Colon (tissue), 2 donors: Measurements from ENCODE around the gene DNAH9.

ENCODE experiments used
- FAIRE-seq: peaks from 2 replicates; lab custom pipeline; 2012; peaks lifted over from hg19 to GRCh38; lab: Jason Lieb, UNC
- donor health status: control.
- donor health status: control.

The DNAH9 gene

DNA sequence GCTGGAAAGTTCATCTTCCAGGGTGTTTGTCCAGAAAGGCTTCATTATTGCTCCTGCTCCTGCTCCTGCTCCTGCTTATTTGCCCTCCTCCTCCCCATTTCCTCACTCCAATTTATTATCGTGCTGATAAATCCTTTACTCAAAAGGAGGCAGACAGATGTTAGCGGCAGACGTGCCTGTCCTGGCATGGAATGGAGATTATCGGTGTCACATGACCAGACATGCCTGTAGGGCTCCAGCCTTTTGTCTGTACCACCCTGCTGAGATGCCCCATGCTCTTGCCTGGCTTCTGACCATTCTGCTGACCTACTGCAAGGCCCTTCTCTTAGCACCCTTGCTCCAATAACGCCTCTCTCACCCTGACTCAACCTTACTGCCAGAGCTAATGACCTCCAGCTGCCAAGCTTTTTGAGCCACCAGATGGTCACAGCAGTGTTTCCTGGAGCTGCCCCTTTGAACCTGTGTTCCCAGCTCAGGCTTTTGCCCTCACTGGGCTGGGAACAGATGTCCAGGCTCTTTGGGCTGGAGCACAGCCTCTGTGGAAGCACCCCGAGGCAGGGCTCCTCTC is 12.8 kb downstream of the DNAH9 start:
- no peak for FAIRE-seq

DNA sequence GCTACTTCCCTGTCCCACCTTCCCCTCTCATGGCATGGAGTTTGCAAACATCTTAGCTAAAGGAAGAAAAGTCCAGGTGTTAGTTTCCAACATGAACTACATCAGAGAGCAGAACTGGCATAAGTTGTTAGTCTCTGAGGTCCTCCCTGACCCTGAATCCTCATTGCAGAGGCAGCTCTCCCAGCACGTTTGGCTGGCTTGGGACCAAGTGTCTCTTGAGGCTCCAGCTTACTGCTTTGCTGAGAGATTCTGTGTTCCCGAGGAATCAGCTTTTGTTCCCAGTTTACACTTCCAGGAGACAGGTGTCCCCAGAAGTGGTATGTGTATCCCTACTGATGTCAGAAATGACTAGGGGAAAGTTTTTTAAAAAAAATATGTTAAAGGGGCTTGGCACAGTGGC is 14.7 kb downstream of the DNAH9 start:
- FAIRE-seq: no peak

DNA sequence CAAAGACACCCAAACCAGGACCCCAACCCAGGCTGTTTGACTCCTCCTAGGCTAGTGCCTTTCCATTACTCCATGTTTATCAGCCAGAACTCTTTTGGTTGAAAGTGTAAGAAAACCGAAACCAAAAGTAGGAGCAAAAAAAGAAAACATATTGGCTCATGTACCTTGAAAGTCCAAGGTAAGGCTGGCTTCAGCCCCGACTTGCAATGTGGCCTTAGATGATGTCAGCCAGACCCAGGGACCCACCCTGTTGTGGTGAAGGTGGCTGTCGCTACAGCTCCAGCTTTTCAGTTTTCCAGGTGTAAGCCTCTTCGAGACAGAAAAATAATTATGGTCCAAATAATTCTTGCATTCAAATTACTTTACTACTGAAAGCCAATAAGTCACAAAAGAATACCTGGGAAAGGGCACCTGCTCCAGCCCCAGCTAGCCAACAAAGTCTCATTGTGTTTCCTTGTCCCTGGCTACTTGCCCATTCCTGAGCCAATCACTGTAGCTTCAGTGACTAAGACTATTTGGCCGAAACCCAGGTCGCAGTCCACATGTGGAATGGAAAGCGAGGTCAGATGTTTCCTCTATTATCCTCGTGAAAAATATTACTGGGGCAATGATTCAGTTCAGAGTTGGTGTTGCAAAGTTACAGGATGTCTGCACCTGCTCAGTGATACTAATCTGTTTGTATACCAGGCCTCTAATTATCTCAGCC is 20.7 kb downstream of the DNAH9 start:
- FAIRE-seq: no peak

DNA sequence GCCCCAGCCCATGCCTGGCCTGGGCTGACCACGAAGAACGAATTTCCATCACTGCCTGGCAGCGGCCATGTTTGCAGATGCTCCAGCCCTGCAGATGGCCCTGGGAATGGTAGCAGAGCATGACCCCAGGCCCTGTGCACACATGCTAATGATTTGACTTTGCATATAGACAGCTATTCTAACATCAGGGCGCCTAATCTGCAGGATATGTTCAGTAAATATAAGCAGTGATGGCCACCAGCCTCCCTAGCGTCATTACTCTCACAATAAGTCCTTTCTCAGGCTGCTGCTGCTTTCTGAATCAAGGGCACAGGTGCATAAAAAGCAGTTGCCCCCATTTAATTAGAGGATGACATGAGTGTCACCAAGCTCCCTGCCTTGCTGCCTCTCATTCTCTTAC is 24.2 kb downstream of the DNAH9 start:
- no peak for FAIRE-seq

DNA sequence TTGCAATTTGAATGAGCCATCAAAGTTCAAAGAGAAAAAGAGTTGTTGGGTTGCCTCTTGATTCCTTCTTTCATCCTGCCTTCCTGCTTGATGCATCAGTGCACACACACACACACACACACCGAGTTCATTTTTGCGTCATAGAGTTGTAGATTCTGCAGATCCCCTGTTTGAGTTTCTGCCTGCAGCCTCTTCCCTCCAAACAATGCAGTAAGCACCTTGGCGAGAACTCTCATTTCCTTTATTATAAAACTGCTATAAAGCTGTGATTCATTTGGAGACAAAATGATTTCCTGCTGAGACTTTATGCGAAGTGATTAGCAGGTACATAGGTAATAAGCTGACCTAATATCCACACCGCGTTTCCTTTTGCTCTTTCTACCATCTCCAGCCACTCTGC is 26.7 kb downstream of the DNAH9 start:
- no peak for FAIRE-seq

DNA sequence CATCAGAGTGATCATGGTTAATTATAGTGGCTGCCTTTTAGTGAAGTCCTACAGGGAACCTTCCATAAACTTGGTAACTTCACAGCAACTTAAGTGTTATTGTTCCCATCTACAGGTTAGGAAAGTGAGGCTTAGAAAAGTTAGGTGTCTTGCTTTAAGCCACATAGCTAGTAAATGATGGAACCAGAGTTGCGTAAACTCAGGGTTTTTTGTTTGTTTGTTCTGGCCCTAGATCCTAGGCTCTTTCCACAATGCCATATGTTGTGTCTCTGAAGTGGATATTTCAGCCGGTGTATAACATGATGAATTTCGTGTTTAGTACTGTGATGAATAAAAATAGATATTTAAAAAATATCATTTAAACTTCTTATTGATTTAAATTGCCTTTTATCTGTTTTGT is 27.6 kb downstream of the DNAH9 start:
- no peak for FAIRE-seq

DNA sequence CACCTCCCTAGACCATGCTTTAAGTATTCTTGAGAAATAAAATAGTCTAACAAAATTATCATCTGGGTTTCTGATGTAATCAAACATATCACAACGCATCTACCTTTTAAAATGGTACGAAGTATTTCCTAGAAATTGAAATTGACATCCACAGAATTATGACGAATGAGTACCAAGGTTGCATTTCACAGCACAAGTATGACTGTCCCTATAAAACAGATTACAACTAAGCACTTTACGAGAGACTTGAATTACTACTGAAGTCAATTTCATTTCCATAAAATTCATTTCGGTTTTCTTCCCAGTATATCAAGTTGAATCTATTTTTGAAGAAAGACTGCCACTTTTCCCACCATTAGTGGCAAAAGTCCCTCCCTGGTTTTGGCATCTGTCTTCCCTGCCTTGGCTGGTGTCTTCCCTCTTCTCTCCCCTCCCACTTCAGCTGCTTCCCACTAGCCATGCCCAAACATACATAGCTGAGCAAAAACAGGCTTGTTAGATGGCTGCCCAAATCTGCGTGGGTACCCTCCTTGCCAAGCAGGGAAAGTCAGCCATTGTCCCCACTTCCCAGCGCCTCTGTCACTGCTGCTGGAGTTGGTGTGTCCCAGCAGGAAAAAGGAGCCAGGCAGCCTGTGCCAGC is 29.2 kb downstream of the DNAH9 start:
- FAIRE-seq: no peak

DNA sequence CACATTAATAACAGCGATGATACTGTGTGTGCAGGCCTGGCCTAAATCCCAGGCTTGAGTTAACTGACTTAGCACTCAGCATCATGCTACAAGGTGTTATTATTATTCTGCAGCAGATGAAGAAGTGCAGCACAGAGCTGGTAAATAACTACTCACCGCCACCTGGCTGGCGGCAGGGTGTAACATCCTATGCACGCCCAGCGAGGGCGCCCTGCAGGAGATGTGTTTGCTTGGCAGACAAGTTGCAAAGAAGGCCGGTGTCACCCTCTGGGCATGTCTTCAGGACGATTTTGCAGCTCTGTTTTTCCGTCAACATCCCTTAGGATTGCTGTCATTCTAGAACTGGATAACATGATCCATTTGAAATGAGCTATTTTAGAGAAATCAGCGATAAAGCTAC is 30.1 kb downstream of the DNAH9 start:
- FAIRE-seq: no peak

DNA sequence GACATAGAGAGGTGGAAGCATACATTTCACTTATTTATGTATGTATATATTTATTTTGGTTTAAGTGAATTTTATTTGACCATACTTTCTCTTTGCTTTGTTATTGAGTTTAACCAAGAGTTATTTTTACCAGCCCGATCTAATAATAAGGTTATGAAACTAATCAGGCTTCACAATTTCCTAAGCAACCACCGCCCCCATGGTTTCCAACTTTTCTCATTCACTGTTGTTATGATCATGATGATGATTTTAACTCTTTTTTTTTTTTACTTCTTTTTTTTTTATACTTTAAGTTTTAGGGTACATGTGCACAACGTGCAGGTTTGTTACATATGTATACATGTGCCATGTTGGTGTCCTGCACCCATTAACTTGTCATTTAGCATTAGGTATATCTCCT is 30.6 kb downstream of the DNAH9 start:
- FAIRE-seq: no peak

DNA sequence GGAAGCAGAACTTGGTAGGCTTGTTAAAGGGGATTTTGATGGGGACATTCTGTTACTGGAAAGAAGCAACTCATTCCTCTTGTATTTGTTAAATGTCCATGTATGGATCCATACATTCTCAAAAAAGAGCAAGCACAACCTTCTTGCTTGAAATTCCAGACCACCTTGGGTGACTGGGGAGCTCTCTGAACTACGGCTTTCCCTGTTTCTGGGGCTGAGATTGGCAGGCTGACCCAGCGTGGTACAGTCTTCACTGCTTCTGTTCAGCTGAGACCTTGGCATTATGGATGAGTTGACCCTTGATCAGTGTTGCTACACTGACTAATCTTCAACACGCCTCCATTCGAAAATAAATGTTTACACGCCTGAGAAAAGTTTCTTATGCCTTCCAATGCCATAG is 38.5 kb downstream of the DNAH9 start:
- FAIRE-seq: no peak

DNA sequence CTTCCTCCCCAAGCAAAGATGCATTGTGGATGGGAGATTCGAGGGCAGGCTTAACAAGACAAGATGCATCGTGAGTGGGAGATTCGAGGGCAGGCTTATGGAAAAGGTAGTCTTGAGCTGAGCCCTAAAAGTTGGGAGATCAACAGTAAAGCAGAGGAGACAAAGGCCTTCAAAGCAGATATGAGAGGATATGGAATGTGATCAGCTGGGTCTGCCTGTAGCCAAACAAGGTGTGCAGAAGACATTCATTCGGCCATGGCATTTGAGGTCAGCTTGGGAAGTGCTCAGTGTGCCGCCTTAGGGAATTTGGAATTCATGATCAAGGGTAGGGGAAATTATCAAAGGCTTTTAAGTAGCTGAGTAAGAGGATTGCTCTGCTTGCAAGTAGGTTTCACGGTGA is 39.5 kb downstream of the DNAH9 start:
- no peak for FAIRE-seq

DNA sequence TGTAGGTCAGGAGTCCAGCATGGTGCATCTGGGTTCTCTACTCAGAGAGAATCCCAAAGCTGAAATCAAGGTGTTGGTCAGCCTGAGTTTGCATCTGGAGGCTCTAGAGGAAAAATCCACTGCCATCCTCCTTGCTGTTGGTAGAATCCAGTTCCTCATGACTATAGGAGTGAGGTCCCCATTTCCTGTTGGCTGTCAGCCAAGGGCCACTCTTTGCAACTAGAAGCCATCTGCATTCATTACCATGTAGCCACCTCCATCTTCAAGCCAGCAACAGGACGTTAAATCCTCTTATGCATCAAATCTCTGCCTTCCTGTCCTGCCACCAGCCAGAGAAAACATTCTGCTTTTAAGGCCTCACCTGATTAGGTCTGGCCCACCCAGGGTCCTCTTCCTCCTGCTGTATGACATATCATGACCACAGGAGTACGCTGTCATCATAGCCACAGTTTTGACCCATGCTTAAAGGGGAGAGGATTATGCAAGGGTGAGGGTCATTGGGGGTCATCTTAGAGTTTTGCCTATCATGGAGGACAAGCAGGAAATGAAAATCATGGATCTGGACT is 40.5 kb downstream of the DNAH9 start:
- FAIRE-seq: no peak

DNA sequence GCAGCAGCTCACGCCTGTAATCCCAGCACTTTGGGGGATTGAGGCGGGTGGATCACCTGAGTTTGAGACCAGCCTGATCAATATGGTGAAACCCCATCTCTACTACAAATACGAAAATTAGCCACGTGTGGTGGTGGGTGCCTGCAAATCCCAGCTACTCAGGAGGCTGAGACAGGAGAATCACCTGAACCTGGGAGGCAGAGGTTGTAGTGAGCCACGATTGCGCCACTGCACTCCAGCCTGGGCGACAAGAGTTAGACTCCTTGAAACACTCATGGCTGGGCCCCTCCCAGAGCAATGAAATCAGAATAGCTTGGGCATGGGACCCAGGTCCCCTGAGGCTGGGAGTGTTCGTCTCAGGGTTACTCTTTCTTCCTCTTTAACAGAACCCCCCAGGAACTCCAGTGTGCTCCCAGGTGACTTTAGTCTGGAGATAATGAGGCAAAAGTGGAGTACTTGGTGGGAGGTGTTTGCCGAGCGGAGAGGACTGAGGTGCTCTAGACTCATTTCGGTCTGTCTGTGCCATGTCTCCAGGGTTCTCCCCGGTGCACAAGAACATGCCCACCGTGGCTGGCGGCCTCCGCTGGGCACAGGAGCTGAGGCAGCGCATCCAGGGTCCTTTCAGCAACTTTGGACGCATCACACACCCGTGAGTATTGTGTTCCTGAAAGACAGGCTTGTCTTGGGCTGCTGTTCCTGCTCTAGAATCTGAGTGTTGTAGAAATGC is 41.6 kb downstream of the DNAH9 start:
- no peak for FAIRE-seq

DNA sequence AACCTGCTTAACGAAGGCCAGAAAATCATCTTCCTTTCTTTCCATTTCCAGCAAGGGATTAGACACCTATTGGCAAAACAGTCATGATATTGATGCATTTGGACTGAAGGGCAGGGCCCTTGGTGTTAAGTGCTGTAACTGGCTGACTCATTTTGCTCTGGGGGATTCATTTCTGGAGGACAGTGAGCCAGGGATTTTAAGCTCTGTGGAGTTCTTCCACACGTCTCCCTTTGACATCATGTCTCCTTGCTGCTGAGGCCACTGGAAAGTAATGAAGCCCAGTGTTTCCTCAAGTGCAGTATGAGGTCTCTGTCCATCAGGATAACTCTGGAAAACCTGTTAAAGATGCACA is 42.2 kb downstream of the DNAH9 start:
- FAIRE-seq: no peak

DNA sequence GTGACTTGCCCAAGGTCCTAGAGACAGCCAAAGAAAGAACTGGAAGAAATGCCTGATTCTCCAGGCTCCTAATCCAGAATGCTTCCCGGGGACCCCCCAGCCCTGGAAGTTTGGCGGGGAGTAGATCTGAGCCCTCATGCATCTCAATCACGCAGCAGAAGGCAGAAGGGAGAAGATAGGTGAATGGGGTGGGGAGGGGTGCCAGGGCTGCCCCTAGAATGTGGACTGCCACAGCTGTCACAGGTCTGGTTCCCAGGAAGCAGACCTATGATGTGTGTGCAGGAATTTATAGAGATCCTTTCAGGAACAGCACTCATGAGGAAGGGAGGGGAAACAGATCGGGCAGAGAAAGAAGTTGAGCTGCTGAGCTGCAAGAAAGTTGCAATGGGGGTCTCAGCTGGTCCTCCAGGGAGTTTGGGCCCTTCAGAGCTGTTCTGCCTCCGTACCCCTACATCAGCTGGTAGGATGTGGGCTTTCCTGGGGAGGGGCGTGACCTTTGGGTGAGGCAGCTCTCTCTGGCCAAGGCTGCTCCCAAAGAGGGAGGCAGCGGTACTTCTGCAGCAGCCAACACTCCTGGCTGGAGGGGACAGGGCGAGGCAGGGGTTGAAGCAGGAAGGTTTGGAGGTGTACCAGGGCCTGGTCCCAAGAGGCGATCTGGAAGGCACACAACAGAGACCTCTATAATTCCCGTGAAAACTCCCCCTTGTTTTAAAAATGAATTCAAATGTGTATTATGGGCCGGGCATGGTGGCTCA is 43.4 kb downstream of the DNAH9 start:
- no peak for FAIRE-seq

DNA sequence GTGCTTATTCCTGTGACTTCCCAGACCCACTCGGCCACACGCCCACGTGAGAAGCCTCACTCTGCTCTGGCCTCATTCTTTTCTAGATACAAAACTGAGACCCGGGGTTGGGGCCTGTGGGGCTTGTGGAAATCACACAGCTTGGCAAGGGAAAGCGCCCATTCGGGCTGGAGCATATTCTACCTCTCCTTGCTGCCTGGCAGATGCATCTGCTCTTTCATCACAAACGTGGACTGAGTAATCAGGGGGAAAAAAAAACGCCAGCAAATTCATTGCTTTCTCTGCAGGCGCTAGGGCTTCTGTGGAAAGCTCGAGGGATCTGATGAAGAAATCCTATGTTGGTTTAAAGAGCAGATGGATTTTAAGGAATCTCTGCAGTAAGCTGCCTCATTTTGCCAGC is 44.4 kb downstream of the DNAH9 start:
- FAIRE-seq: no peak

DNA sequence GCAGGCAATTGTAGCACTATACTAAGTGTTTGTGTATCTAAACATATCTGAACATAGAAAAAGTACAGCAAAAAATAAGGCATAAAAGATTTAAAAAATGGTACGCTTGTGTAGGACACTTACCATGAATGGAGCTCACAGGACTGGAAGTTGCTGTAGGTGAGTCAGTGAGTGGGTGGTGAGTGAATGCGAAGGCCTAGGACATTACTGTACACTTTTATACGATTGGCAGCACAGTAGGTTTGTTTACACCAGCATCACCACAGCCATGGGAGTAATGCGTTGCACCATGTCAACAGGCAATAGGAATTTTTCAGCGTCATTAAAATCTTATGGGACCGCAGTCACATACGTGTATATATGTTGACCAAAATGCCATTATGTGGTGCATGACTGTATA is 45.6 kb downstream of the DNAH9 start:
- FAIRE-seq: no peak

DNA sequence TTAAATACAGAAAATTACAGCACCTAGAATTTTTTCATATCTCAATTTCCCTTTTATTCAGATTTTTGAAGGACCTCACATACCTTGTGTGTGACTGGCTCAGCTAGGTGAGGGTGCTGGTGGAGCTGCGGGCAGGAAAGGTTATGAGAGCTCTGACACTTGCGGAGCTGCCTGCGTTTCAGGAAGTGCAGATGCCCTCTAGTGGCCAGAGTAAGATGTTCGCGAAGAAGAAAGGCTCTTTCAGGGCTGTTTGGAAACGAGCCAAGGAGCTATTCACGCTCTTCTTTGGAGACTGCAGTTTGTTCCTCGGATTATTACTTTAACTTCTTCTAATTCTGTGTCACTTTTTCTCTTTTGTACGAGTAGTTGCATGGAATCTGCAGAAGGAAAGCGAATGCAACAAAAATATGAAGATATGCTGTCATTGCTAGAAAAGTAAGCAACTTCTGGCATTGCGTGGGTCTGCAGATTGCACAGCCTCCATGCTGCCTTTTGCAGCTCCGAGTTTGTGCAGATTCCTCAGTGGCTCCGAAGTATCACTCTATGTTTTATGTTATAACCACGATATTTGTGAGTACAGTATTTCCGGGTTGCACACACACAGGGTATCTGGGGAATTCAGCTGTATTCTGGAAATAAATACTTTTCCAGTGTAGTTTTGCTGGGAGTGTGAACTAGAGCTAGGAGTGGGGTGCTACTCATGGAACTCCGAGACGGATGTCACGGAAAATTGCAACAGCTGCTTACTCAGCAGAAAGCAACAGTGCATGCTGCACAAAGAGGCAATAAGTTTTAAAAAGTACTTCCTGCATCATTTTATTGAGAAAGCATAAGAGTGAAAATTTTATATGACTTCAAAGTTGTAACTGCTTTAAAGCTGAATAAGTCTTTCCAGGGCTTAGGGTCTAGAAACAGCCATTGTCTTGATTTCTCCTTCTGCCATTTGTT is 46.3 kb downstream of the DNAH9 start:
- FAIRE-seq: no peak

DNA sequence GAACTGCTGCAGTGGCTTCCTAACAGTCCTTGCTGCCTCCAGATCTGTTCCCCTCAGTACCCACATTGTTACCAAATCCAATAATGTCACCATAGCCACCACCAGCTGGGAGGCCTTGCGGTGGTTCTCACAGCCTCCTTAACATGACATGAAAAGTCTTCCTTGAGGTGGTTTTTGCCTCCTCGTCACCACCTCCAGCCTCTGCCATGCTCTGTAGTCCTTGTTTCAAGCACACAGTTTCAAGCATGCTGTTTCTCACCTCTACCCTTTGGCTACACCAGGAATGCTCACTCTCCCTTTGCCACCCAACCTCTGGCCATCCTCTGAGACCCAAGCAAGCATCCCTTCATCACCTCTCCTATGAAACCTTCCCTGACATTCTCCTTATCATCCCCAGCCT is 47.2 kb downstream of the DNAH9 start:
- FAIRE-seq: no peak

DNA sequence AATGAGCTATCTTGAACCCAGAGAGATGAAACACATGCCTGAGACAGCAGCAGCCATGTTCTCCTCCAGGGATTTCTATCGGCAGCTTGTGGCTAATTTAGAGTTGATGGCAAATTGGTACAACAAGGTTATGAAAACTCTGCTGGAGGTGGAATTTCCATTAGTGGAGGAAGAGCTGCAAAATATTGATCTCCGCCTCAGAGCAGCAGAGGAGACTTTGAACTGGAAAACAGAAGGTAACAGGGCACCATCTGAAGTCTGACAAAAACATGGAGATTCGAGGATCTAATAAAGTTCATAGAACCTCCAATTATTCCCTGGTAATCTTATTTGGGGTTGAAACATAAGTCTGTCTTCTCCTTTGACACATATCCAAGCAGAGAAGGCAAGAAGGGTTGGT is 52.8 kb downstream of the DNAH9 start:
- no peak for FAIRE-seq

DNA sequence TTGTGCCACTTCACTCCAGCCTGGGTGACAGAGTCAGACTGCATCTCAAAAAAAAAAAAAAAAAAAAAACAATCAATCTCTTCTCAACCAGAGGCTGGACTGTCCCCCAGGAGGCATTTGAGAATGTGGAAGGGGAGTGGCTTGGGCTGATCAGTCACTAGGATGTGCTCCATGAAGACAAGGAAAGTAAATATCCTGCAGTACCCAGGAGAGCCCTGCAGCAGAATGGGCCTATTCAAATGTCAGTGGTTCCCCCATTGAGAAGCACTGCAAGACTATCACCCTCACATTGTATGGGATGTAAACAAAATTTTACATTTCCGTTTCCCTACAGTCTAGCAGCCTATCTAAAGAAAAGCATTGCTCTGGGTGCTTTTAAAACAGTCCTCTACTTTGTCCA is 70.3 kb downstream of the DNAH9 start:
- no peak for FAIRE-seq
